HUES48 (cell line): Measurements from ENCODE around the gene ZNF507.

ENCODE experiments used
- H3K27ac ChIP-seq: one replicate; pipeline ENCODE4 v1.7.0; 2013; ENCODE audit warnings: low read depth, low read length, inconsistent platforms
- H3K27me3 ChIP-seq: 2 replicates; pipeline ENCODE4 v1.6.1; 2013; ENCODE audit warnings: mild to moderate bottlenecking, low read length; ENCODE audit not compliant: control insufficient read depth, insufficient read depth
- H3K36me3 ChIP-seq: 2 replicates; pipeline ENCODE4 v1.6.1; 2013; ENCODE audit warnings: low read length; ENCODE audit not compliant: control insufficient read depth, insufficient read depth
- H3K4me1 ChIP-seq: 2 replicates; pipeline ENCODE4 v1.6.1; 2013; ENCODE audit warnings: mild to moderate bottlenecking, low read length; ENCODE audit not compliant: control insufficient read depth, insufficient read depth
- H3K4me3 ChIP-seq: 2 replicates; pipeline ENCODE4 v1.5.1; 2013; ENCODE audit warnings: mild to moderate bottlenecking, low read depth, low read length
- H3K9ac ChIP-seq: 2 replicates; pipeline ENCODE4 v1.6.1; 2013; ENCODE audit warnings: mild to moderate bottlenecking, low read depth, low read length, moderate library complexity
- H3K9me3 ChIP-seq: 2 replicates; pipeline ENCODE4 v1.6.1; 2013; ENCODE audit warnings: low read length; ENCODE audit not compliant: control insufficient read depth, insufficient read depth

ZNF507 gene

GRCh38 chr19:32354345-32354744 lies 8.9 kb downstream of the ZNF507 start:
- Histone ChIP-seq H3K27ac (no peak overlapping the region), H3K4me3 (no peak overlapping the region), H3K9me3 (no peaks in the 10 kb centered on the region), H3K4me1 (no peaks in the 10 kb centered on the region), H3K27me3 (no peaks in the 10 kb centered on the region), H3K9ac (no peak overlapping the region), H3K36me3 (peaks cover 86% of the 10 kb centered on the region)

DNA sequence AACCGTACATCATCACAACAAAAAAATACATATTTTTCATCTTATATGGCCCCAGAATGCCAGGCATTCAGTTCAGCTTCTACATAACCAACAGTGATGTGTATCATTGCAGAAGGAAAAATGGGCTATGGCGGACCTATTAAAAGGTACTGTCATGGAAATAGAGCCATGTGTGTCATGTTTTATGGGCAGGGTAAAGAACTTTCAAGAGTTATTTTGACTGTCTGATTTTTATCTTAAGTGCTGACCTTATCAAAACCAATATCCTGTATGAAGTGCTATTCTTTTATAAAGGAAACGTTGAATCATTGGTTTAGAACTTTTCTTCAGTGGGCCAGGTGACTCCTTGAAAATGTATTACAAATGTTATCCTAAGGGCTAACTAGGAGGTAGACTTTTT lies 9.9 kb downstream of the ZNF507 start:
- Histone ChIP-seq H3K27me3 (no peaks in the 10 kb centered on the region), H3K4me3 (no peak overlapping the region), H3K9ac (no peak overlapping the region), H3K27ac (no peak overlapping the region), H3K9me3 (no peaks in the 10 kb centered on the region), H3K36me3 (peaks cover 86% of the 10 kb centered on the region), H3K4me1 (no peaks in the 10 kb centered on the region)

- Histone ChIP-seq H3K27me3 (no peaks in the 10 kb centered on the region), H3K9ac (no peak overlapping the region), H3K4me3 (no peak overlapping the region), H3K36me3 (peaks cover 97% of the 10 kb centered on the region), H3K9me3 (no peaks in the 10 kb centered on the region), H3K27ac (no peak overlapping the region), H3K4me1 (no peaks in the 10 kb centered on the region)
Measured at GRCh38 chr19:32357720-32358119, 12.3 kb downstream of the ZNF507 start.

GRCh38 chr19:32358321-32358720 lies 12.9 kb downstream of the ZNF507 start:
- no peak overlapping the region for H3K4me3 ChIP-seq
- H3K27me3 ChIP-seq, result no peaks in the 10 kb centered on the region
- no peak overlapping the region for H3K27ac ChIP-seq
- no peak overlapping the region for H3K9ac ChIP-seq
- H3K36me3 ChIP-seq, result peaks cover 97% of the 10 kb centered on the region
- no peaks in the 10 kb centered on the region for H3K9me3 ChIP-seq
- no peaks in the 10 kb centered on the region for H3K4me1 ChIP-seq

DNA sequence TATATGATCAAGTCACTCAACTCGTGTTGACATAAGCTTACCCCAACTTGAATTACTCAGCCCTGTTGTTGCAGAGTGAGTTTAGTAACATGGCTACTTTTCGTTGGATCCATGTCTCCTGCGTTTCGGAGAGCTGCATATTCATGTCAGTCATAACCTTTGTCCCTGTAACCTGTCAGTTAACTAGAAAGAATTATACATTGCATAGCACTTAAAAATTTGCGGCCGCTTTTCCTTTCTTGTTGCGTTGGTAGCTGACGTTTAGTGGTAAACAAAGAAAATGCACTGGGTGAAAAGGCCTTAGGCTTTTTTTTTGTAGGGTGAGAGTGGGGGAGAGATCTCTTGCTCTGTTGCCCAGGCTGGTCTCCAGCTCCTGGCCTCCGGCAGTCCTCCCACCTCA lies 14.2 kb downstream of the ZNF507 start:
- no peak overlapping the region for H3K27ac ChIP-seq
- no peak overlapping the region for H3K9ac ChIP-seq
- peaks cover 95% of the 10 kb centered on the region for H3K36me3 ChIP-seq
- H3K4me3 ChIP-seq, result no peak overlapping the region
- no peaks in the 10 kb centered on the region for H3K27me3 ChIP-seq
- H3K9me3 ChIP-seq, result no peaks in the 10 kb centered on the region
- H3K4me1 ChIP-seq, result no peaks in the 10 kb centered on the region

GRCh38 chr19:32361574-32362317 lies 16.3 kb downstream of the ZNF507 start:
- H3K27ac ChIP-seq, result no peak overlapping the region
- peaks cover 87% of the 10 kb centered on the region for H3K36me3 ChIP-seq
- no peak overlapping the region for H3K9ac ChIP-seq
- no peaks in the 10 kb centered on the region for H3K9me3 ChIP-seq
- H3K27me3 ChIP-seq, result no peaks in the 10 kb centered on the region
- no peak overlapping the region for H3K4me3 ChIP-seq
- no peaks in the 10 kb centered on the region for H3K4me1 ChIP-seq

- no peak overlapping the region for H3K4me3 ChIP-seq
- H3K36me3 ChIP-seq, result peaks cover 87% of the 10 kb centered on the region
- no peaks in the 10 kb centered on the region for H3K27me3 ChIP-seq
- no peak overlapping the region for H3K27ac ChIP-seq
- H3K9me3 ChIP-seq, result no peaks in the 10 kb centered on the region
- H3K9ac ChIP-seq, result no peak overlapping the region
- H3K4me1 ChIP-seq, result no peaks in the 10 kb centered on the region
Measured at GRCh38 chr19:32362318-32362691, 16.9 kb downstream of the ZNF507 start.

- H3K27me3 ChIP-seq, result no peaks in the 10 kb centered on the region
- H3K9ac ChIP-seq, result no peak overlapping the region
- H3K36me3 ChIP-seq, result peaks cover 84% of the 10 kb centered on the region
- no peak overlapping the region for H3K27ac ChIP-seq
- no peaks in the 10 kb centered on the region for H3K9me3 ChIP-seq
- no peaks in the 10 kb centered on the region for H3K4me1 ChIP-seq
- no peak overlapping the region for H3K4me3 ChIP-seq
Measured at GRCh38 chr19:32363175-32363574, 17.8 kb downstream of the ZNF507 start.

- no peak overlapping the region for H3K9ac ChIP-seq
- no peak overlapping the region for H3K4me3 ChIP-seq
- no peaks in the 10 kb centered on the region for H3K9me3 ChIP-seq
- no peak overlapping the region for H3K27ac ChIP-seq
- H3K36me3 ChIP-seq, result peaks cover 81% of the 10 kb centered on the region
- H3K27me3 ChIP-seq, result no peaks in the 10 kb centered on the region
- H3K4me1 ChIP-seq, result no peaks in the 10 kb centered on the region
Measured at GRCh38 chr19:32363632-32364031, 18.2 kb downstream of the ZNF507 start.

DNA sequence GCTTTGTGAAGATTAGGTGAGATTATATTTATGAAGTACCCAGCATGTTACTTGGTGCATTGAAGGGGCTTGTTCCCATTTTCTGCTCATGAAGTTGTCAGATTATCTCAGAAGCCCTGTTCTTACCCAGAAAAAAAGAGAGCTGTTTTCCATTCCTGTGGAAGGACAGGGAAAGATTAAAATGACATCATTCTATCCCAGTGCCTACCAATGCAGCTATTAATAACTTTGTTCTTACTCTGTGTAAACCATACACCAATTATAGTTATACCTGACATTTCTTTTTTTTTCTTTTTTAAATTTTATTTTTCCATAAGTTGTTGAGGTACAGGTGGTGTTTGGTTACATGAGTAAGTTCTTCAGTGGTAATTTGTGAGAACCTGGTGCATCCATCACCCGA lies 18.6 kb downstream of the ZNF507 start:
- H3K9me3 ChIP-seq, result no peaks in the 10 kb centered on the region
- H3K4me3 ChIP-seq, result no peak overlapping the region
- no peak overlapping the region for H3K27ac ChIP-seq
- no peaks in the 10 kb centered on the region for H3K4me1 ChIP-seq
- H3K27me3 ChIP-seq, result no peaks in the 10 kb centered on the region
- H3K36me3 ChIP-seq, result peaks cover 77% of the 10 kb centered on the region
- no peak overlapping the region for H3K9ac ChIP-seq

DNA sequence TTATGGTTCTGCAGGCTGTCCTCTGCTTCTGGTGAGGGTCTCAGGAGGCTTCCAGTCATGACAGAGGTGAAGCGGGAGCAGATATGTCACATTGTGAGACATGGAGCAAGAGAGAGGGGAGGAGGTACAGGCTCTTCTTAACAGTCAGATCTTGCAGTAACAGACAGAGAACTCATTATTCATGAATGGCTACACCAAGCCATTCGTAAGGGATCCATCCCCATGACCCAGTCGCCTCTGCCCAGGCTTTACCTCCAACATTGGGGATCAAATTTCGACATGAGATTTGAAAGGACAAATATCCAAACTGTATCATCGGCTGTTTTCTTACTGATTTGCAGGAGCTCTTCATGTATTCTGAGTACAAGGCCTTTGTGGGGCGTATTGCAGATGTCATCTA lies 21.7 kb downstream of the ZNF507 start:
- no peaks in the 10 kb centered on the region for H3K9me3 ChIP-seq
- no peaks in the 10 kb centered on the region for H3K27me3 ChIP-seq
- peaks cover 61% of the 10 kb centered on the region for H3K36me3 ChIP-seq
- no peaks in the 10 kb centered on the region for H3K4me1 ChIP-seq
- H3K27ac ChIP-seq, result no peak overlapping the region
- H3K9ac ChIP-seq, result no peak overlapping the region
- H3K4me3 ChIP-seq, result no peak overlapping the region
